Memory B cell (primary cell): ENCODE data around the gene PPM1D.
"Not testable (repeated sequence)": the region's sequence is repeated elsewhere in the genome, so short reads cannot be mapped to it uniquely, and the experiment has no call there.

ENCODE experiments used
- ATAC-seq: fragments of 150-1000 bp; cut with Tn5 transposase; 2 replicates; pipeline ENCODE4 v1.10.0; 2021; ENCODE audit warnings: low read depth, mild to moderate bottlenecking, moderate library complexity
- DNase-seq, 2 donors: peaks; one replicate each; pipeline ENCODE4 v3.0.0; 2022; ENCODE audit warnings: low spot score in 2 of 2
- H3K27ac Mint-ChIP-seq: one replicate; pipeline ENCODE4 v1.8.0; 2022; ENCODE audit warnings: mild to moderate bottlenecking, moderate library complexity, mixed read lengths
- H3K27me3 Mint-ChIP-seq: one replicate; pipeline ENCODE4 v1.8.0; 2022; ENCODE audit warnings: mixed read lengths
- H3K36me3 Mint-ChIP-seq: one replicate; pipeline ENCODE4 v1.8.0; 2022; ENCODE audit warnings: mild to moderate bottlenecking, mixed read lengths
- H3K4me1 Mint-ChIP-seq: one replicate; pipeline ENCODE4 v1.8.0; 2022; ENCODE audit warnings: mixed read lengths
- H3K4me3 Mint-ChIP-seq: one replicate; pipeline ENCODE4 v1.8.0; 2022; ENCODE audit warnings: mild to moderate bottlenecking, moderate library complexity, mixed read lengths
- H3K9me3 Mint-ChIP-seq: one replicate; pipeline ENCODE4 v1.8.0; 2022; ENCODE audit warnings: mixed read lengths

Gene PPM1D

DNA sequence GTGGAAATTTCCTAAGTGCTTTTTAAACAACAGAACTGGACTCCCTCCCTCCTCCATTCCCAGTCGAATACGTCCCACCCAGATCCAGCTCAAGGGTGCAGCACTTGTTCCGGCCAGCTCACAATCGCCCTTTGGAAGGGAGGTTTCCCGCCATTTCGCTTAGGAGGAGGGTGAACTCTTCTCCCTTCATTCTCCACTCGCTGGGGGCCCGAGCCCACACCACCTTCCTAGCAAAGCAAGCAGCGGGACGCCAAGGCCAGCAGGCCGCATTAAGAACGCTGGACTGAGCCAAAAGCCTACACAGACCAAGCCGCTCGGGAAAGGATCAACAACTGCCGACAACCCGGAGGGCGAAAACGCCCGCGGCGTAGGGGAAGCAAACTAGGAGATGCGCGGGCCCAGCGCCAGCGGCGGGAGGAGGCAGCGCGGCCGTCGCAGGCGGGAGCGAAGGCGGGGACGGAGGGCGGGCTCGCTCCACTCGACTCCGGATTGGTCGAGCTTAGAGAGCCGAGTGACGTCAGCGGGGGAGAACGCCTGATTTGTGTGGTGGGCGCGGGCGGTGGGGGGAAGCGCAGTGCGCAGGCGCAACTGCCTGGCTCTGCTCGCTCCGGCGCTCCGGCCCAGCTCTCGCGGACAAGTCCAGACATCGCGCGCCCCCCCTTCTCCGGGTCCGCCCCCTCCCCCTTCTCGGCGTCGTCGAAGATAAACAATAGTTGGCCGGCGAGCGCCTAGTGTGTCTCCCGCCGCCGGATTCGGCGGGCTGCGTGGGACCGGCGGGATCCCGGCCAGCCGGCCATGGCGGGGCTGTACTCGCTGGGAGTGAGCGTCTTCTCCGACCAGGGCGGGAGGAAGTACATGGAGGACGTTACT, at the start of gene PPM1D:
Gene PPM1D, plus strand, starts transcription at position 574 of the 870 bp plus-strand sequence. Its CDS starts 222 bp downstream, at position 796.
- Mint-ChIP-seq H3K27me3 (no peaks in the 10 kb centered on the region), H3K27ac (peak within 1 kb of the TSS; percentile 97), H3K36me3 (no peaks in the 10 kb centered on the region), H3K4me1 (peaks cover 29% of the 10 kb centered on the region), H3K4me3 (peak within 1 kb of the TSS; percentile 98), H3K9me3 (no peaks in the 10 kb centered on the region)
- DNase-seq (peak; percentile 95 to 96), ATAC-seq (peak; percentile 89)

- not testable (repeated sequence) for ATAC-seq, H3K9me3 Mint-ChIP-seq, H3K27me3 Mint-ChIP-seq, H3K4me3 Mint-ChIP-seq, H3K27ac Mint-ChIP-seq, H3K36me3 Mint-ChIP-seq, DNase-seq, H3K4me1 Mint-ChIP-seq
Observed at GRCh38 chr17:60552255-60552654, 47.7 kb upstream of the PPM1D start.

GRCh38 chr17:60554377-60554788, 45.6 kb upstream of the PPM1D start:
- H3K27ac Mint-ChIP-seq = no peak overlapping the region
- H3K9me3 Mint-ChIP-seq = peaks cover 12% of the 10 kb centered on the region
- DNase-seq (no peak), ATAC-seq (no peak)
- peaks cover 2% of the 10 kb centered on the region for H3K27me3 Mint-ChIP-seq
- H3K4me1 Mint-ChIP-seq = no peaks in the 10 kb centered on the region
- peaks cover 15% of the 10 kb centered on the region for H3K36me3 Mint-ChIP-seq
- no peak overlapping the region for H3K4me3 Mint-ChIP-seq

DNA sequence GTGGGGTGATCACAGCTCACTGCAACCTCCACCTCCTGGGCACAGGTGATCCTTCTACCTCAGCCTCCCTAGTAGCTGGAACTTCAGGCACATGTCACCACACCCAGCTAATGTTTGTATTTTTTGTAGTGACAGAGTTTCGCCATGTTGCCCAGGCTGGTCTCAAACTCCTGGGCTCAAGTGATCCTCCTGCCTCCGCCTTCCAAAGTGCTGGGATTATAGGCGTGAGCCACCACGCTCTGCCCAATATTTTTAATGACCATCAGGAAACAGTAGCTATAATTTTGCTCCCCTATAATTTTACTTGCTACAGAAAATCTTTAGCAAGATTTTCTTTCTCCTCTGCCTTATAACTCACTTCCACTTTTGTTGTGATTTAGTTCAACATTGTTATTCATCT, 44.2 kb upstream of the PPM1D start:
- peaks cover 15% of the 10 kb centered on the region for H3K36me3 Mint-ChIP-seq

GRCh38 chr17:60557805-60558204, 42.2 kb upstream of the PPM1D start:
- Mint-ChIP-seq H3K4me1 (no peaks in the 10 kb centered on the region), H3K9me3 (peaks cover 12% of the 10 kb centered on the region), H3K36me3 (peaks cover 15% of the 10 kb centered on the region), H3K4me3 (no peak overlapping the region), H3K27ac (no peak overlapping the region), H3K27me3 (peaks cover 6% of the 10 kb centered on the region)
- ATAC-seq = no peak
- DNase-seq = no peak

More for the DNA sequence above, 44.2 kb upstream of the PPM1D start:
- DNase-seq = no peak
- ATAC-seq = no peak
- no peak overlapping the region for H3K27ac Mint-ChIP-seq
- no peaks in the 10 kb centered on the region for H3K4me1 Mint-ChIP-seq
- H3K4me3 Mint-ChIP-seq = no peak overlapping the region
- H3K27me3 Mint-ChIP-seq = peaks cover 5% of the 10 kb centered on the region
- H3K9me3 Mint-ChIP-seq = peaks cover 12% of the 10 kb centered on the region

DNA sequence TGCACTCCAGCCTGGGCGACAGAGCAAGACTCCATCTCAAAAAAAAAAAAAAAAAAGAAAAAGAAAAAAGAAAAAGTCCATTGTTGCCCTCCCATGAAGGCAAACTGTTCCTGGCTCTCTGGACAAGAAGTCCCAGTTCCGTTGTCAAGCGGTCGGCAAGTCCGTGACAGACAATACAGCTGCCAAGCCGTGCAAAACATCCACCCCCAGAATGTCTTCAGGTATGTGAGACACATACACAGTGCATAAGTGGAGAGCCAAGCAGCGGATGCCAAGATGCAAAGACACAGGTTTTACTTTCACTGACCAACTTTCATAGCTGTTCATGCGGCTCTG, 40.4 kb upstream of the PPM1D start:
- Mint-ChIP-seq H3K9me3 (peaks cover 12% of the 10 kb centered on the region), H3K4me3 (no peak overlapping the region), H3K4me1 (no peaks in the 10 kb centered on the region), H3K27ac (no peak overlapping the region), H3K36me3 (peaks cover 15% of the 10 kb centered on the region), H3K27me3 (peaks cover 6% of the 10 kb centered on the region)
- ATAC-seq = no peak
- no peak for DNase-seq

- Mint-ChIP-seq H3K4me1 (no peaks in the 10 kb centered on the region), H3K36me3 (peaks cover 15% of the 10 kb centered on the region), H3K27ac (no peak overlapping the region), H3K4me3 (no peak overlapping the region), H3K27me3 (peaks cover 6% of the 10 kb centered on the region), H3K9me3 (peaks cover 12% of the 10 kb centered on the region)
- DNase-seq (no peak), ATAC-seq (no peak)
Observed at GRCh38 chr17:60559995-60560859, 39.8 kb upstream of the PPM1D start.

DNA sequence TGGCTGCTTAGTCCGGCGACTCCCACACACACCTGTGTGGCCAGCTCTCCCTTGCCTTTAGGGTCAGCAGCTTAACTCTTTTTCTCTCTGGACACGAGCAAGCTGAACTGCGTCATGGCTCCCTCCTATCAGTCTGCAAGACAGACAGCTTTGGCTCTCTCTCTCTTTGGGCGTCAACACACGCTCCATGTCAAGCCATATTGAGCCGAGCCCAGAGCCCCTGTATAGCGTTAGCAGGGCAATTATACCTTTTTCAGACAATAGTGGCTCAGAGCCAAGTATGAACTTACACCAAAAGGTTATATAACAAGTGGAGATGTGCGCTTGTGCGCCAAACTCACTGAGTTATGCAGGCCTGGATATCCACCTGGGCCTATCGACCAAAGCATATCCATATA, 39.1 kb upstream of the PPM1D start:
- peaks cover 15% of the 10 kb centered on the region for H3K36me3 Mint-ChIP-seq
- no peak overlapping the region for H3K27ac Mint-ChIP-seq
- H3K9me3 Mint-ChIP-seq = peaks cover 12% of the 10 kb centered on the region
- H3K4me1 Mint-ChIP-seq = no peaks in the 10 kb centered on the region
- H3K27me3 Mint-ChIP-seq = peaks cover 6% of the 10 kb centered on the region
- no peak for DNase-seq
- ATAC-seq = no peak
- no peak overlapping the region for H3K4me3 Mint-ChIP-seq

DNA sequence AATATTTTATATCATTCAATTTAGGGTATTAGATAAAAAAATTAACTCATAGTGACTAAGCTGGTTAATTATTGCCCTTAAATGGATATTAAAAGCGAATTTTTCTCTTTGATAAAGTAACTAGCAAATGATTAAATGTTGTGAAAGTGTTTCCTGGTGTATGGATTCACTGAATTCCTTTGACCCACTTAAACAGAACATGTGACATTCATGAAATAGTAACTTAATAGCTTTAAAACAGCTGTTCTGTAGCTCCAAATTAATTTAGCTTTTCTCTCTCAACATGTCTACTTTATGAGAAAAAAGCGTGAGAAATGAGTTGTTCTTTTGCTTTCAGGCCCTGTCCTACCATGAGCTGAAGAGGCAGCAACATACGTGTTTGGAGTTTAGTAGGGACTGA, 37.6 kb upstream of the PPM1D start:
- Mint-ChIP-seq H3K4me3 (no peak overlapping the region), H3K4me1 (no peaks in the 10 kb centered on the region), H3K36me3 (peaks cover 8% of the 10 kb centered on the region), H3K27me3 (peaks cover 4% of the 10 kb centered on the region), H3K9me3 (peaks cover 4% of the 10 kb centered on the region), H3K27ac (no peak overlapping the region)
- ATAC-seq = no peak
- no peak for DNase-seq

DNA sequence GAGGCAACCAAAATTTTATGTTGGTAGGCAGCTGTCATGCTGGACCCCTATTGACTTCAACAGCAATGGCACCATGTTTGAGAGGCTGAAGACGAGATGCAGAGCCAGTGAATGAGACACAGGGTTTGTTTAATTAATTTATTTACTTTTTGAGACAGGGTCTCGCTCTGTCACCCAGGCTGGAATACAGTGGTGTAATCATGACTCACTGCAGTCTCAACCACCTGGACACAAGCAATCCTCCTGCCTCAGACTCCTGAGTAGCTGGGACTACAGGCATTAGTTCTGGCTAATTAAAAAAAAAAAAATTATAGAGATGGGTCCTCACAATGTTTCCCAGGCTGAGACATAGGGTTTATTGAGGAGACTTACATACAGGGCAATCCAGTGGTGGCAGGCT, 36.2 kb upstream of the PPM1D start:
- Mint-ChIP-seq H3K4me1 (no peaks in the 10 kb centered on the region), H3K4me3 (no peak overlapping the region), H3K27me3 (peaks cover 3% of the 10 kb centered on the region), H3K36me3 (peaks cover 1% of the 10 kb centered on the region), H3K27ac (no peak overlapping the region), H3K9me3 (no peaks in the 10 kb centered on the region)
- DNase-seq = no peak
- ATAC-seq = no peak

GRCh38 chr17:60565233-60565632, 34.8 kb upstream of the PPM1D start:
- Mint-ChIP-seq H3K4me3 (no peak overlapping the region), H3K9me3 (no peaks in the 10 kb centered on the region), H3K4me1 (no peaks in the 10 kb centered on the region), H3K36me3 (no peaks in the 10 kb centered on the region), H3K27ac (no peak overlapping the region), H3K27me3 (peaks cover 3% of the 10 kb centered on the region)
- ATAC-seq (no peak), DNase-seq (no peak)

- no peak overlapping the region for H3K27ac Mint-ChIP-seq
- no peaks in the 10 kb centered on the region for H3K27me3 Mint-ChIP-seq
- DNase-seq = no peak
- H3K4me3 Mint-ChIP-seq = no peak overlapping the region
- peaks cover 3% of the 10 kb centered on the region for H3K4me1 Mint-ChIP-seq
- no peak for ATAC-seq
- peaks cover 2% of the 10 kb centered on the region for H3K36me3 Mint-ChIP-seq
- H3K9me3 Mint-ChIP-seq = peaks cover 5% of the 10 kb centered on the region
Observed at GRCh38 chr17:60573236-60574051, 26.5 kb upstream of the PPM1D start.

DNA sequence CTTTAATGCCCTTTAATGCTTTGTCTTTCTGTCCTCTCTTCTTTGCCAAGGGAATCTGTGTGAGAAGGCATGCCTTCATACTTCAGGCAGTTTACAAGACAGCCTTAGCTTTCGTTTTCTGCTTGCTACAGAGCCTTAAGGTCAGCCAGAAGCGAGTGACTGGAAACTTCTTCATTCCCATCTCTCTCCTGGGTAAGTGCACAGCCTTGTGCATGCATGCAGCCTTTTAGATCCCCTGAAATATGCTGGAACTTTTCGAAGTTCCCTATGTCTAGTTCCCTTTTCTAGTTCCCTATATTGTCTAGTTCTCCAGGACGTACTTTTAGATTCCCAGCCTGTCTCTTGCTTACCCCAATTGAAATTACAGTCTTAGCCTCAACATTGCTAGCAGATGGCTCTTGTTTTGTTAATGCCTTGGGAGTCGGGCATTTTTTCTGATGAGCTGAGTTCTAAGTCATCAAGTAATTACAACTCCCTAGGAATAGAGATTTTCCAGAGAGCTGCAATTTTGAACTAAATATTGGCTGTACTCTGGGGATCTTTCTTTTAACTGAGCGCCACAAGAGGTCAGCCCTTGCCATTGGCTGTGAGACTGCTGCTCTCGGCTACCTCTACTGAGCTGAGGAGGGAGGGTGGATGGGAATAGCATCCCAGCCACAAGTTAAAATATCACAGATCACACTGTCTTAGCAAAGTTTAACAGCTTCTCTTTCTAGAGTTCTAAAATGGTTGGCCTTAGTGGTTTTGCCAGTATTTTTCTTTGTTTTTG, 22.7 kb upstream of the PPM1D start:
- no peak overlapping the region for H3K27ac Mint-ChIP-seq
- peak overlapping the region; percentile 15 for H3K4me3 Mint-ChIP-seq

More for the DNA sequence above, 22.7 kb upstream of the PPM1D start:
- H3K27me3 Mint-ChIP-seq = no peaks in the 10 kb centered on the region
- DNase-seq (no peak), ATAC-seq (no peak)
- H3K9me3 Mint-ChIP-seq = peaks cover 5% of the 10 kb centered on the region
- peaks cover 3% of the 10 kb centered on the region for H3K4me1 Mint-ChIP-seq
- H3K36me3 Mint-ChIP-seq = peaks cover 2% of the 10 kb centered on the region
